Endothelial cell of umbilical vein (primary cell): ENCODE results near the gene XIRP1. TPM values are rescaled to one million over a fixed set of nuclear protein-coding genes. Genes with fewer than 3 reads are reported as not detected.

Experiments used
- BruUV-seq: library from RNA; stranded (reverse); fragments of 400-500 nt; replicated peaks from 2 replicates; lab custom pipeline; 2021; lab: Mats Ljungman, UMichigan
- CTCF ChIA-PET: fragments of 300-600, 350-600 bp; sonication (Branson Sonifier 250); formaldehyde crosslinking; loops from one replicate; lab custom pipeline; 2021; ENCODE audit warnings: antibody characterized with exemption, inconsistent platforms; lab: Charles Lee
- POLR2A ChIA-PET: fragments of 300-600, 350-600 bp; sonication (Branson Sonifier 250); formaldehyde crosslinking; loops from one replicate; lab custom pipeline; 2021; ENCODE audit warnings: antibody characterized with exemption, inconsistent platforms; lab: Charles Lee
- DNase-seq: peaks from one replicate; pipeline ENCODE4 v3.0.0-alpha.2; 2011; ENCODE audit warnings: low read depth, low spot score
- FAIRE-seq: peaks from 2 replicates; lab custom pipeline; 2011; peaks lifted over from hg19 to GRCh38; lab: Jason Lieb, UNC
- H2AFZ ChIP-seq: 2 replicates; pipeline ENCODE4 v1.6.0; 2012; ENCODE audit warnings: low read depth, low read length, control low read depth, inconsistent platforms
- H3K27ac ChIP-seq: 2 replicates; pipeline ENCODE4 v1.5.1; 2011; ENCODE audit warnings: low read depth, mild to moderate bottlenecking, control low read depth, low read length, moderate library complexity; ENCODE audit not compliant: insufficient read depth
- H3K27me3 ChIP-seq, 2 experiments: 2 replicates each; pipeline versions ENCODE4 v1.6.0 to v1.6.1; 2011; ENCODE audit warnings: low read length in 2 of 2, mixed read lengths in 1 of 2; ENCODE audit not compliant: control insufficient read depth in 2 of 2, insufficient read depth in 2 of 2
- H3K36me3 ChIP-seq, 2 experiments: 2 replicates in 1 of 2; 3 replicates in 1 of 2; pipeline ENCODE4 v1.5.1; 2011; ENCODE audit warnings: low read length in 2 of 2, mild to moderate bottlenecking in 1 of 2, moderate library complexity in 1 of 2; ENCODE audit not compliant: control insufficient read depth in 2 of 2, insufficient read depth in 2 of 2; ENCODE audit errors: extremely low read depth in 1 of 2
- H3K4me1 ChIP-seq: 3 replicates; pipeline ENCODE4 v1.5.1; 2011; ENCODE audit warnings: mild to moderate bottlenecking, low read length; ENCODE audit not compliant: control insufficient read depth, insufficient read depth; ENCODE audit errors: extremely low read depth
- H3K4me2 ChIP-seq: 2 replicates; pipeline ENCODE4 v1.6.1; 2011; ENCODE audit warnings: low read length, control low read depth, mixed read lengths; ENCODE audit not compliant: insufficient read depth
- H3K4me3 ChIP-seq, 3 experiments: fragments of 200-600 bp in 1 of 3; sonication (generic), shearing (Covaris generic) in 1 of 3; replicated peaks in 1 of 3; 2 replicates each; pipeline ENCODE4 v1.5.1; 2011 to 2016; ENCODE audit warnings: control low read depth in 3 of 3, low read length in 3 of 3, mild to moderate bottlenecking in 2 of 3, inconsistent platforms in 1 of 3, low read depth in 1 of 3, moderate library complexity in 1 of 3; ENCODE audit not compliant: insufficient read depth in 1 of 3
- H3K79me2 ChIP-seq: 2 replicates; pipeline ENCODE4 v1.6.0; 2012; ENCODE audit warnings: low read length, inconsistent platforms; ENCODE audit not compliant: control insufficient read depth, insufficient read depth
- H3K9ac ChIP-seq: replicated peaks from 2 replicates; pipeline ENCODE3; 2011; ENCODE audit warnings: low read length, control low read depth; ENCODE audit not compliant: insufficient read depth; ENCODE audit errors: extremely low read depth
- H3K9me1 ChIP-seq: replicated peaks from 3 replicates; pipeline ENCODE4 v1.6.0; 2011; ENCODE audit warnings: mild to moderate bottlenecking, low read length; ENCODE audit not compliant: control insufficient read depth, insufficient read depth; ENCODE audit errors: extremely low read depth
- H3K9me3 ChIP-seq: replicated peaks from 2 replicates; pipeline ENCODE4 v1.5.1; 2012; ENCODE audit warnings: low read length, inconsistent platforms; ENCODE audit not compliant: control insufficient read depth, insufficient read depth
- H4K20me1 ChIP-seq: replicated peaks from 2 replicates; pipeline ENCODE3; 2011; ENCODE audit warnings: mild to moderate bottlenecking, low read length; ENCODE audit not compliant: control insufficient read depth, insufficient read depth; ENCODE audit errors: extremely low read depth
- GATA2 ChIP-seq: IDR thresholded peaks from 2 replicates; pipeline ENCODE4 v1.7.0; 2011; ENCODE audit warnings: low read depth, mild to moderate bottlenecking, moderate library complexity, mixed read lengths, low read length; ENCODE audit not compliant: insufficient read length, insufficient read depth
- MAX ChIP-seq: IDR thresholded peaks from 2 replicates; pipeline ENCODE4 v1.6.1; 2011; ENCODE audit not compliant: insufficient read depth, insufficient read length
- POLR2A ChIP-seq: IDR thresholded peaks from 2 replicates; pipeline ENCODE4 v1.6.1; 2012; ENCODE audit warnings: low read depth, mild to moderate bottlenecking, control low read depth, low read length
- POLR2AphosphoS5 ChIP-seq: IDR thresholded peaks from 2 replicates; pipeline ENCODE4 v1.6.1; 2012; ENCODE audit warnings: low read depth, mild to moderate bottlenecking, control low read depth, low read length, moderate library complexity; ENCODE audit not compliant: insufficient read depth
- dilution Hi-C: fragments of 300-500 bp; cut with MboI; formaldehyde crosslinking; loops from one replicate; pipeline ENCODE4 v1.15.0; 2019; ENCODE audit warnings: low sequenced_read_pairs; ENCODE audit not compliant: extremely low pct_ligation_motif_present
- intact Hi-C: fragments of 100-400 bp; cut with micrococcal nuclease; formaldehyde crosslinking; loops from one replicate; pipeline ENCODE4 v1.10.0; 2022
- polyA plus RNA-seq, 4 experiments: library from polyadenylated mRNA; depleted of rRNA in 3 of 4; stranded (reverse) in 3 of 4; unstranded in 1 of 4; fragments of >200 nt; gene quantifications; 2 replicates each; pipeline versions ENCODE4 v1.2.1 to v1.2.3, GENCODE V29; 2011 to 2012; ENCODE audit warnings: missing spikeins in 1 of 4
- total RNA-seq: library from RNA; stranded (reverse); gene quantifications from 2 replicates; pipeline ENCODE4 v1.2.3, GENCODE V29; 2021

The XIRP1 gene
- total and polyA plus RNA-seq, 2 donors (not counting 3 experiments of a cell fraction or from before 2014, with no cell fraction given): not detected

- CTCF ChIA-PET: interaction anchor here (1.2 to 14.2 kb wide), 4 partner anchors 55 to 109 kb away, joined by 4 to 172 read pairs (median 7); no protein-coding TSS in a partner anchor
- dilution Hi-C loops: no loop called here
- intact Hi-C loops: no loop called here
Observed at GRCh38 chr3:39183211-39184080, 8.9 kb downstream of the XIRP1 start.

DNA sequence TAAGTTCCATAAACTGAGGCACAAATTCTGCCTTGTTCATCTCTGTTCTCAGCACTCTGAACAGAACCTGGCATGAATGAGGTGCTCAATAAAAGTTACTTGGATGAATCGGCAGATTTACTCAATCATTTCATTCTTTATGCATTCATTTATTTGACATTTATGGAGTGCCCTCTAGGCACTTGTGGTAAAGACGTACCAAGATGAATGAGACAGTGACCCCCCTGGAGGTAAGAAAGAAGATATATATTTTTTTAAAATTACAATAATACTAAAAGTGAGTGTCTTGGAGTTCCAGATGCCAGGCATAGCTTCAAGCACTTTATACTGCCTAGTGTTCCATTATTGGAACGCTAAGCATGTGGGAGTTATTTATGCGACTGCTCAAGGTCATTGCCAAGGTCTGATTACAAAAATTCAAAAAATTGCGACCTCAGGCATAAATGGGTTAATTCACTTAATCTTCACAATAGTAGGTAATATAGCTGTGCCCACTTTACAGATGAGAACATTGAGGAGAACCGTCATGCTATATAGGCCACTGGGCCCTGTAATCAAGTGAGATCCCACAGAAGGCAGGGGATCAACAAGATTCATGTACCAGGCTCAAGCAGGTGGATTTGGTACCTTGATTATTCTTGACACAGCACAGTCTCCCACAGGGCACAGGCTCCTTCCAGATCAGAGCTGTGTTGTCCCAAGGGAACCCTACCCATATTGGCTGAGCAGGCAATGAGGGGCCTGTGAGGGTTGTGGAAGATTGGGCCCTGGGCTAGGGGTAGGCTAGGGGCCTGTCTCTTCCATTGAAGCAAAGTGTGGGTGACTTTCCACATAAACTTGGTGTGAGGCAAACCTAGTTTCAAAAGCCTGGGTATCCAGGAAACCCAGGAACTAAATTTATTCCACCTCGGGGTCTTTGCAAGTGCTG is 10.7 kb downstream of the XIRP1 start:
- no peaks in the 10 kb centered on the region for H3K27me3 ChIP-seq
- no peaks in the 10 kb centered on the region for H3K9me1 ChIP-seq
- H3K9me3 ChIP-seq: no peaks in the 10 kb centered on the region
- H4K20me1 ChIP-seq: no peaks in the 10 kb centered on the region
- no peaks in the 10 kb centered on the region for H3K79me2 ChIP-seq
- no peak for TF ChIP-seq POLR2AphosphoS5
- TF ChIP-seq MAX: no peak
- TF ChIP-seq GATA2: no peak
- H3K4me1 ChIP-seq: peaks cover 25% of the 10 kb centered on the region
- H3K36me3 ChIP-seq: no peaks in the 10 kb centered on the region
- intact Hi-C loops: no loop called here
- no peak overlapping the region for H2AFZ ChIP-seq
- H3K4me3 ChIP-seq: no peak overlapping the region
- FAIRE-seq (no peak), DNase-seq (no peak)
- BruUV-seq: no TSS peak
- no peak overlapping the region for H3K9ac ChIP-seq
- POLR2A ChIA-PET: no interaction called here
- dilution Hi-C loops: no loop called here
- H3K27ac ChIP-seq: no peak overlapping the region
- CTCF ChIA-PET: interaction anchor here (1.0 to 1.8 kb wide), 2 partner anchors 56 to 110 kb away, joined by 3 to 9 read pairs; no protein-coding TSS in a partner anchor
- no peak overlapping the region for H3K4me2 ChIP-seq

More at GRCh38 chr3:39183211-39184080, 8.9 kb downstream of the XIRP1 start:
- H3K36me3 ChIP-seq: no peaks in the 10 kb centered on the region
- H3K9me1 ChIP-seq: no peaks in the 10 kb centered on the region
- BruUV-seq: no TSS peak
- H3K9me3 ChIP-seq: no peaks in the 10 kb centered on the region
- peaks cover 13% of the 10 kb centered on the region for H3K4me1 ChIP-seq
- H3K4me2 ChIP-seq: no peak overlapping the region
- POLR2A ChIA-PET: no interaction called here
- no peak overlapping the region for H3K9ac ChIP-seq
- no peak overlapping the region for H2AFZ ChIP-seq
- FAIRE-seq (no peak), DNase-seq (no peak)
- H4K20me1 ChIP-seq: no peaks in the 10 kb centered on the region
- no peak for TF ChIP-seq POLR2A
- no peak overlapping the region for H3K4me3 ChIP-seq
- H3K27me3 ChIP-seq: no peaks in the 10 kb centered on the region
- no peak overlapping the region for H3K27ac ChIP-seq
- H3K79me2 ChIP-seq: no peaks in the 10 kb centered on the region
